AG04450 (cell line): ENCODE data around the gene TNP2. TPM values are rescaled to one million over a fixed set of nuclear protein-coding genes. Genes with fewer than 3 reads are reported as not detected.

Experiments
- CTCF ChIA-PET: fragments of 300-600, 350-600 bp; formaldehyde crosslinking; extraction: SDS; loops from one replicate; lab custom pipeline; 2022; ENCODE audit warnings: antibody characterized with exemption, inconsistent platforms; lab: Charles Lee
- POLR2A ChIA-PET: fragments of 350-600 bp; formaldehyde crosslinking; extraction: SDS; loops from one replicate; lab custom pipeline; 2021; ENCODE audit warnings: antibody characterized with exemption, inconsistent platforms; lab: Yijun Ruan, JAX
- DNase-seq: peaks from one replicate; pipeline ENCODE4 v3.0.0-alpha.2; 2011; ENCODE audit warnings: low read depth, low spot score
- H3K27ac ChIP-seq: one replicate; pipeline ENCODE4 v1.5.1; 2012; ENCODE audit warnings: low read depth, low read length, control low read depth
- H3K27me3 ChIP-seq: one replicate; pipeline ENCODE4 v1.6.0; 2012; ENCODE audit warnings: low read length; ENCODE audit not compliant: control insufficient read depth, insufficient read depth
- H3K4me3 ChIP-seq: 2 replicates; pipeline ENCODE4 v1.5.1; 2011; ENCODE audit warnings: mild to moderate bottlenecking, low read depth, low read length, control low read depth
- H3K9me3 ChIP-seq: 2 replicates; pipeline ENCODE4 v1.5.1; 2012; ENCODE audit warnings: low read length; ENCODE audit not compliant: control insufficient read depth, insufficient read depth
- CTCF ChIP-seq: IDR thresholded peaks from 2 replicates; pipeline ENCODE4 v1.5.1; 2011; ENCODE audit warnings: low read depth, low read length, control low read depth, inconsistent platforms
- polyA plus RNA-seq: library from polyadenylated mRNA; depleted of rRNA; stranded (reverse); fragments of >200 nt; gene quantifications from 2 replicates; pipeline ENCODE4 v1.2.3, GENCODE V29; 2011

The TNP2 gene
- polyA plus RNA-seq, 1 experiment = not detected

- Histone ChIP-seq H3K27me3 (no peaks in the 10 kb centered on the region), H3K4me3 (no peak overlapping the region), H3K27ac (no peak overlapping the region), H3K9me3 (no peaks in the 10 kb centered on the region)
- ChIA-PET POLR2A (no interaction called here), CTCF (interaction anchor here (0.5 kb wide), 1 partner anchor 269 kb away, joined by 5 read pairs; no protein-coding TSS in a partner anchor)
- no peak for DNase-seq
- TF ChIP-seq CTCF = no peak
Measured at GRCh38 chr16:11231367-11231970, 37.7 kb downstream of the TNP2 start.

GRCh38 chr16:11229906-11230305 is 39.2 kb downstream of the TNP2 start:
- no peak for TF ChIP-seq CTCF
- Histone ChIP-seq H3K4me3 (no peak overlapping the region), H3K9me3 (no peaks in the 10 kb centered on the region; the same call in 1 of the 2 replicates), H3K27ac (no peak overlapping the region), H3K27me3 (no peaks in the 10 kb centered on the region)
- no peak for DNase-seq
- POLR2A ChIA-PET = no interaction called here
- CTCF ChIA-PET = no interaction called here

- Histone ChIP-seq H3K27ac (no peak overlapping the region), H3K9me3 (no peaks in the 10 kb centered on the region; the same call in 1 of the 2 replicates), H3K4me3 (no peak overlapping the region), H3K27me3 (no peaks in the 10 kb centered on the region)
- ChIA-PET POLR2A (no interaction called here), CTCF (no interaction called here)
- no peak for DNase-seq
- TF ChIP-seq CTCF = no peak
Measured at GRCh38 chr16:11229432-11229831, 39.7 kb downstream of the TNP2 start.

GRCh38 chr16:11225677-11226549 is 43.2 kb downstream of the TNP2 start:
- no peaks in the 10 kb centered on the region; the same call in 1 of the 2 replicates for H3K9me3 ChIP-seq
- H3K4me3 ChIP-seq = no peak overlapping the region
- ChIA-PET POLR2A (no interaction called here), CTCF (no interaction called here)
- no peaks in the 10 kb centered on the region for H3K27me3 ChIP-seq
- no peak overlapping the region for H3K27ac ChIP-seq
- DNase-seq = no peak
- no peak for TF ChIP-seq CTCF
